HG02610 (cell line): Measurements from ENCODE around the gene FRMPD3.

Experiments
- ATAC-seq: cut with Tn5 transposase; IDR thresholded peaks from one replicate; pipeline ENCODE4 v1.9.1; 2021; ENCODE audit warnings: mild to moderate bottlenecking, moderate library complexity; ENCODE audit not compliant: unreplicated experiment

Gene FRMPD3

DNA sequence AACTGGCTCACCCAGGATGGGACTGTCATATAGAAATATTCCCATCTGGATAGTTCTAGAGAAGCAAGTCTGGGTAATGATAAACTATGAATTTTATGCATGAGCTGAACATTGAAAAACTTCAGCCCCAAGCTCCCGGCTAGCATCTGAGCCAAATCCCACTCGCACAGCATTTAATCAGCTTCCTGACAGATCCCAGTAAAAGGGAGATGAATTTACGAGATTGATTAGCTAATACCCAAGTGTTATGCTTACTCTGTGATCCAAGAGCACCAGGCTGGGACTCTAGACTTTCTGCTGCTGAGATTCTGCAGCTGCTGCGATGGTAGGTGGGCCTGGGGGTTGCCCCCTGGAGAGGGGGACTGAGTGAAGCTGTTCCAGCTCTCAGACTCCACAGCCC lies 28.0 kb downstream of the FRMPD3 start:
- no peak for ATAC-seq

GRCh38 chrX:107480272-107480671 lies 30.8 kb downstream of the FRMPD3 start:
- no peak for ATAC-seq

DNA sequence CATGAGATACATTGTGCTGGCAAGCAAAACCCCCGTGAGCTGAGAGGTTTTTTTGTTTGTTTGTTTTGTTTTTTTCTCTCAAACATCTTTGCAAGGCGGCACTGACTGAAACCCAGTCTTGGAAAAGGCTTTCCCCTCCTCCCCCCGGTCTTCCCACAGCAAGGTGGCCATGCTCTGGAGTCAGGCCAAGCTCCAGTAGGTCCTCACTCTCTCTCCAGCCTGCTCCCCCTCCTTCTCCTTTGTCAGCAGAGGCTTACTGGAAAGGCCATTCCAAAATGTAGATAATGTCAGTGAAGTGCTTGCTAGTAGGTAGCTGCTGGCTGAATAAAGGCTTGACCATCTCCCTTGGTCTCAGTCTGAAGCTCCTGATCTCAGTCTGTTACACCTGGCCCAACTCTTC lies 32.6 kb downstream of the FRMPD3 start:
- ATAC-seq: no peak

DNA sequence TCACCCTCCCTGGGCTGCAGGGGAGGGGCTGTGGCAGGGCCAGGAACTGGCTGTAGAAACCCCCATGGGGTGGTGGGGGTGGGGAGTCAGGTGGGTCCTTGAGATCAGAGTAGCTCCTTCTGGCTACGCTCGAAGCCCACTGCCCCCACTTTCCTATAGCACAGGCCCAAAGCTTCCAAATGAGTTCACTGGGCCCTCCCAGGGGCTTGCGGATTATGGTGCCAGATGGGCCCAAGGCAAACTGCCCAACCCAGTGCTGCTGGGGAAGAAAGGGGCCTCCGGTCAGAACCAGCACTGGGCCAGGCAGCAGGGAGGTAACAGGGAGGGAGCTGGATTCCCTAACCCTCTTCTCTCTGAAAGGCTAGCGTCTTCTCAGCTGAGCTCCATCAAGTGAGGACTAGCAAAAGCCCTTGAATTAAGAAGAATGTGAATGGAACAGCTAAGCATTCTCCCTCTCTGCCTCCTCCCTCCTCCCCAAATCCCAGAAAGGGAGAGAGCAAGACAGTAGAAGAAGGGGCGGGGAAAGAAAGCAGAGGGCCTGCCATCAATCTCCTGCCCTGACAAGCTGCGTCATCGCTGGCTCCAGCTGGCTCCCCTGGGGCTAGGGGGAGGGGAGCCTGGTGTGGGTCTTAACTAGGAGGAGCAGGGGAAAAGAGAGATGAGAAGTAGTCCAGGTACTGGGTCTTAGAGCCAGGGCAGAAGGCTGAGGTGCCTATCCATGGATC lies 34.7 kb downstream of the FRMPD3 start:
- ATAC-seq: no peak

GRCh38 chrX:107485013-107485412 lies 35.6 kb downstream of the FRMPD3 start:
- no peak for ATAC-seq

- ATAC-seq: no peak
Measured at GRCh38 chrX:107493141-107493540, 43.7 kb downstream of the FRMPD3 start.

DNA sequence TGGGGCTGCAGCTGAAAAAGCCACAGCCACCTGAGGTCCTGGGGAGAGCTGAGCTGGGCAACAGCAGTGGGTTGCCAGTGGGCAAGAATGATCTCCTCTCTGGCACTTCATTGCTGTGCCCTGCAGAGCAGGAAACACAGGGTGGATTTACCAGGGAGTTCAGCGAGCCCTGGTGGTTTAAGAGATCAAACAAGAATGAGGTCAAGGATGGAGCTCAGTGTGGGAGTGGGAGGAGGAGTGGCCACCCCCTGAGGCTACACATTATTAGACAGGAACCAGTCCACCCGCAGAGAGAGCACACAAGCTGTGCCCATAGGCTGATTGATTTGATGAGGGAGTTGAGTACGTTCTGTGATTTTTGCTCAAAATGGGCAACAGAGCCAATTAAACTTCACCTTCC lies 47.3 kb downstream of the FRMPD3 start:
- no peak for ATAC-seq
